Upper lobe of left lung (tissue), 4 donors: ENCODE measurements around the gene PTPRN2.

Experiments used
- POLR2A ChIP-seq, 4 donors: fragments of 450-650 bp; IDR thresholded peaks; one replicate each; pipeline ENCODE4 v1.5.1; 2016 to 2017; ENCODE audit warnings: antibody characterized with exemption in 4 of 4, mild to moderate bottlenecking in 2 of 4
- POLR2AphosphoS5 ChIP-seq, 2 donors: sonication (generic); formaldehyde crosslinking; IDR thresholded peaks; one replicate each; pipeline ENCODE4 v1.5.1; 2017; ENCODE audit warnings: antibody characterized with exemption in 2 of 2
- TF ChIP-seq, protein P1 (sequence below), 6 experiments: fragments of 450-650 bp in 4 of 6; fragments of 200-600 bp in 2 of 6; sonication (generic) in 2 of 6; IDR thresholded peaks; one replicate each; pipeline ENCODE4 v1.5.1; 2016 to 2019; ENCODE audit warnings: antibody characterized with exemption in 6 of 6

DNA sequence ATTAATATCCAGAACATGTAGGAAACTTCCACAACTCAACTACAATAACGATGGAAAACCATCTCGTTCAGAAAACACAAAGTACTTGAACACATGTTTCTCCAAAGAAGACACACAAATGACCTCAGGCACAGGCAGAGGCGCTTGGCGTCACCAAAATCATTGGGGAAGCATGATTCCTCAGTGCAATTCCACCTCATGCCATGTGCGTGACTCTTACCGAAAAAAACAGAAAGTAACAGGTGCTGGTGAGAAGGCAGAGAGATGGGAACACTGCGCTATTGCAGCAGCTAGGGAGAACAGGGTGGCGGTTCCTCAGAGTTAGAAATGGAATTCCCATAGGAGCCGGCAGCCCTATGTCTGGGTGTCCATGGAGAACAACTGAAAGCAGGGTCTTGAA, 860.9 kb downstream of the PTPRN2 start:
- TF ChIP-seq, protein P1, sequence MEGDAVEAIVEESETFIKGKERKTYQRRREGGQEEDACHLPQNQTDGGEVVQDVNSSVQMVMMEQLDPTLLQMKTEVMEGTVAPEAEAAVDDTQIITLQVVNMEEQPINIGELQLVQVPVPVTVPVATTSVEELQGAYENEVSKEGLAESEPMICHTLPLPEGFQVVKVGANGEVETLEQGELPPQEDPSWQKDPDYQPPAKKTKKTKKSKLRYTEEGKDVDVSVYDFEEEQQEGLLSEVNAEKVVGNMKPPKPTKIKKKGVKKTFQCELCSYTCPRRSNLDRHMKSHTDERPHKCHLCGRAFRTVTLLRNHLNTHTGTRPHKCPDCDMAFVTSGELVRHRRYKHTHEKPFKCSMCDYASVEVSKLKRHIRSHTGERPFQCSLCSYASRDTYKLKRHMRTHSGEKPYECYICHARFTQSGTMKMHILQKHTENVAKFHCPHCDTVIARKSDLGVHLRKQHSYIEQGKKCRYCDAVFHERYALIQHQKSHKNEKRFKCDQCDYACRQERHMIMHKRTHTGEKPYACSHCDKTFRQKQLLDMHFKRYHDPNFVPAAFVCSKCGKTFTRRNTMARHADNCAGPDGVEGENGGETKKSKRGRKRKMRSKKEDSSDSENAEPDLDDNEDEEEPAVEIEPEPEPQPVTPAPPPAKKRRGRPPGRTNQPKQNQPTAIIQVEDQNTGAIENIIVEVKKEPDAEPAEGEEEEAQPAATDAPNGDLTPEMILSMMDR (IDR thresholded peaks at IDR 0.05): no peak
- TF ChIP-seq POLR2A (IDR thresholded peaks at IDR 0.05) (no peak), POLR2AphosphoS5 (IDR thresholded peaks at IDR 0.05) (no peak)
